HepG2 (cell line): ENCODE measurements around the gene CHTF18. TPM values are rescaled to one million over a fixed set of nuclear protein-coding genes. Genes with fewer than 3 reads are reported as not detected.
A peak's percentile ranks its signal among the peaks of the same experiment; 100 is the strongest.

ENCODE experiments used
- ATAC-seq: fragments of 200-7000 bp; cut with Tn5 transposase; 3 replicates; pipeline ENCODE4 v1.9.1; 2020; ENCODE audit warnings: mild to moderate bottlenecking, moderate library complexity
- BruUV-seq: library from RNA; stranded (reverse); fragments of 400-500 nt; replicated peaks from 2 replicates; lab custom pipeline; 2021; lab: Mats Ljungman, UMichigan
- CTCF ChIA-PET: fragments of 300-600 bp; formaldehyde crosslinking; extraction: SDS; loops from one replicate; lab custom pipeline; 2021; ENCODE audit warnings: low total read pairs, inconsistent platforms, low intra/inter-chr PET ratio; lab: Yijun Ruan, JAX
- POLR2A ChIA-PET: fragments of 350-600 bp; sonication (Branson Sonifier 250); formaldehyde crosslinking; loops from one replicate; lab custom pipeline; 2020; ENCODE audit warnings: antibody characterized with exemption, inconsistent platforms; lab: Yijun Ruan, JAX
- DNase-seq: peaks from one replicate; pipeline ENCODE4 v3.0.0-alpha.2; 2015; ENCODE audit warnings: low spot score
- FAIRE-seq: peaks from 3 replicates; lab custom pipeline; 2011; peaks lifted over from hg19 to GRCh38; lab: Jason Lieb, UNC
- H2AFZ ChIP-seq: one replicate; pipeline ENCODE4 v1.6.1; 2011; ENCODE audit warnings: low read length, inconsistent platforms
- H3K27ac ChIP-seq: fragments of 300-600 bp; 3 replicates; pipeline ENCODE4 v1.8.0; 2011; ENCODE audit warnings: mixed run types, mild to moderate bottlenecking, mixed read lengths, low read length, inconsistent platforms; ENCODE audit not compliant: insufficient read depth; ENCODE audit errors: extremely low read length
- H3K27me3 ChIP-seq, 2 experiments: fragments of 200-600 bp in 1 of 2; 2 replicates in 1 of 2; 3 replicates in 1 of 2; pipeline versions ENCODE4 v1.6.0 to v1.8.0; 2011; ENCODE audit warnings: low read length in 2 of 2, mild to moderate bottlenecking in 2 of 2, moderate library complexity in 2 of 2, inconsistent platforms in 1 of 2; ENCODE audit not compliant: insufficient read depth in 2 of 2, control insufficient read depth in 1 of 2
- H3K36me3 ChIP-seq, 2 experiments: fragments of 200-600 bp in 1 of 2; replicated peaks in 1 of 2; 2 replicates in 1 of 2; 3 replicates in 1 of 2; pipeline versions ENCODE4 v1.5.1 to v1.8.0; 2011; ENCODE audit warnings: low read length in 2 of 2, inconsistent platforms in 1 of 2; ENCODE audit not compliant: insufficient read depth in 2 of 2, control insufficient read depth in 1 of 2
- H3K4me1 ChIP-seq: 2 replicates; pipeline ENCODE4 v1.5.1; 2012; ENCODE audit warnings: low read length, inconsistent platforms; ENCODE audit not compliant: insufficient read depth
- H3K4me2 ChIP-seq: 2 replicates; pipeline ENCODE4 v1.6.0; 2011; ENCODE audit warnings: low read depth, low read length, inconsistent platforms
- H3K4me3 ChIP-seq, 3 experiments: fragments of 200-600 bp in 1 of 3; sonication (generic), shearing (Covaris generic) in 1 of 3; replicated peaks in 1 of 3; 2 replicates each; pipeline ENCODE4 v1.5.1; 2011 to 2016; ENCODE audit warnings: low read length in 3 of 3, inconsistent platforms in 2 of 3, low read depth in 2 of 3, mild to moderate bottlenecking in 2 of 3, control low read depth in 1 of 3, mixed read lengths in 1 of 3; ENCODE audit not compliant: insufficient read depth in 1 of 3
- H3K79me2 ChIP-seq: one replicate; pipeline ENCODE4 v1.6.1; 2011; ENCODE audit warnings: low read length, inconsistent platforms; ENCODE audit not compliant: insufficient read depth
- H3K9ac ChIP-seq: 2 replicates; pipeline ENCODE4 v1.6.0; 2011; ENCODE audit warnings: mild to moderate bottlenecking, low read depth, low read length, inconsistent platforms; ENCODE audit not compliant: insufficient read depth
- H3K9me3 ChIP-seq: 2 replicates; pipeline ENCODE4 v1.5.1; 2012; ENCODE audit warnings: mild to moderate bottlenecking, low read length
- H4K20me1 ChIP-seq: 2 replicates; pipeline ENCODE4 v1.6.0; 2011; ENCODE audit warnings: inconsistent platforms, mild to moderate bottlenecking, low read length, moderate library complexity; ENCODE audit not compliant: insufficient read depth
- AGO1 ChIP-seq: fragments of 200-400 bp; formaldehyde crosslinking; IDR thresholded peaks from 2 replicates; pipeline ENCODE4 v1.6.1; 2017; ENCODE audit warnings: mild to moderate bottlenecking, low read depth, low read length, moderate library complexity; ENCODE audit not compliant: poor library complexity, severe bottlenecking
- GATA4 ChIP-seq: sonication (generic); IDR thresholded peaks from 2 replicates; pipeline ENCODE4 v1.6.1; 2016; ENCODE audit warnings: antibody characterized with exemption, low read depth, borderline replicate concordance
- GTF2F1 ChIP-seq: fragments of 150-350 bp; IDR thresholded peaks from 2 replicates; pipeline ENCODE4 v1.6.1; 2014; ENCODE audit warnings: low read length
- KDM4B ChIP-seq: sonication (generic); formaldehyde crosslinking; IDR thresholded peaks from 2 replicates; pipeline ENCODE4 v1.4.0; 2020; ENCODE audit warnings: missing genetic modification reagents
- NONO ChIP-seq, 2 experiments: fragments of 450-650 bp in 1 of 2; sonication (generic) in 1 of 2; formaldehyde crosslinking in 1 of 2; IDR thresholded peaks in 1 of 2; conservative IDR thresholded peaks in 1 of 2; 2 replicates each; pipeline versions ENCODE4 v1.6.1 to v1.8.0; 2017 to 2022; ENCODE audit warnings: mild to moderate bottlenecking in 1 of 2, missing genetic modification reagents in 1 of 2, moderate library complexity in 1 of 2
- NR2F6 ChIP-seq, 2 experiments: IDR thresholded peaks; 2 replicates each; pipeline ENCODE4 v1.6.1; 2016; ENCODE audit warnings: antibody characterized with exemption in 1 of 2, mild to moderate bottlenecking in 1 of 2
- PRMT3 ChIP-seq: sonication (generic); formaldehyde crosslinking; IDR thresholded peaks from 2 replicates; pipeline ENCODE4 v1.8.1; 2022; ENCODE audit warnings: low read depth, mild to moderate bottlenecking, moderate library complexity, missing genetic modification reagents, borderline replicate concordance
- ZC3H13 ChIP-seq: sonication (generic); formaldehyde crosslinking; IDR thresholded peaks from 2 replicates; pipeline ENCODE4 v1.8.1; 2023; ENCODE audit warnings: mild to moderate bottlenecking, missing genetic modification reagents, moderate library complexity
- ZNF687 ChIP-seq: sonication (generic); formaldehyde crosslinking; IDR thresholded peaks from 2 replicates; pipeline ENCODE4 v1.5.1; 2020; ENCODE audit warnings: mild to moderate bottlenecking, missing genetic modification reagents, moderate library complexity
- WGBS: methylation state at CpG from one replicate; pipeline ENCODE4 v1.1.6; 2017; ENCODE audit warnings: low lambda C conversion rate; 5-methylcytosine and 5-hydroxymethylcytosine counted together
- in situ Hi-C: cut with HindIII; loops from 2 replicates; pipeline ENCODE4 v1.10.0; 2017; ENCODE audit warnings: low pct_unique_long_range_greater_than_20kb; ENCODE audit not compliant: extremely low pct_ligation_motif_present
- intact Hi-C: fragments of 100-400 bp; cut with micrococcal nuclease; formaldehyde crosslinking; loops from one replicate; pipeline ENCODE4 v1.10.0; 2022; ENCODE audit not compliant: unreplicated experiment
- polyA plus RNA-seq, 8 experiments: library from polyadenylated mRNA; depleted of rRNA in 3 of 8; stranded (reverse) in 7 of 8; unstranded in 1 of 8; fragments of >200 nt; fragmentation: Illumina TruSeq in 4 of 8; extraction: Trizol in 4 of 8; gene quantifications; 2 replicates each; pipeline versions ENCODE4 v1.2.1 to v1.2.3, GENCODE V29; 2011 to 2016; ENCODE audit warnings: low read depth in 4 of 8, missing spikeins in 1 of 8, mixed read lengths in 1 of 8; ENCODE audit not compliant: insufficient read depth in 1 of 8
- total RNA-seq, 5 experiments: library from RNA; depleted of rRNA; stranded (reverse); fragments of >200 nt; fragmentation: Illumina TruSeq; extraction: Trizol; gene quantifications; 2 replicates each; pipeline ENCODE4 v1.2.3, GENCODE V29; 2016; ENCODE audit warnings: low read depth in 1 of 5
- TF ChIP-seq, protein P1 (sequence below): sonication (generic); formaldehyde crosslinking; IDR thresholded peaks from 2 replicates; pipeline ENCODE4 v1.4.0; 2020; ENCODE audit warnings: mild to moderate bottlenecking, missing genetic modification reagents

CHTF18 gene
- total and polyA plus RNA-seq, 2 of the 13 experiments (the other 11 are each of a cell fraction or from before 2014, with no cell fraction given), result 8.6 to 22.9 TPM

DNA sequence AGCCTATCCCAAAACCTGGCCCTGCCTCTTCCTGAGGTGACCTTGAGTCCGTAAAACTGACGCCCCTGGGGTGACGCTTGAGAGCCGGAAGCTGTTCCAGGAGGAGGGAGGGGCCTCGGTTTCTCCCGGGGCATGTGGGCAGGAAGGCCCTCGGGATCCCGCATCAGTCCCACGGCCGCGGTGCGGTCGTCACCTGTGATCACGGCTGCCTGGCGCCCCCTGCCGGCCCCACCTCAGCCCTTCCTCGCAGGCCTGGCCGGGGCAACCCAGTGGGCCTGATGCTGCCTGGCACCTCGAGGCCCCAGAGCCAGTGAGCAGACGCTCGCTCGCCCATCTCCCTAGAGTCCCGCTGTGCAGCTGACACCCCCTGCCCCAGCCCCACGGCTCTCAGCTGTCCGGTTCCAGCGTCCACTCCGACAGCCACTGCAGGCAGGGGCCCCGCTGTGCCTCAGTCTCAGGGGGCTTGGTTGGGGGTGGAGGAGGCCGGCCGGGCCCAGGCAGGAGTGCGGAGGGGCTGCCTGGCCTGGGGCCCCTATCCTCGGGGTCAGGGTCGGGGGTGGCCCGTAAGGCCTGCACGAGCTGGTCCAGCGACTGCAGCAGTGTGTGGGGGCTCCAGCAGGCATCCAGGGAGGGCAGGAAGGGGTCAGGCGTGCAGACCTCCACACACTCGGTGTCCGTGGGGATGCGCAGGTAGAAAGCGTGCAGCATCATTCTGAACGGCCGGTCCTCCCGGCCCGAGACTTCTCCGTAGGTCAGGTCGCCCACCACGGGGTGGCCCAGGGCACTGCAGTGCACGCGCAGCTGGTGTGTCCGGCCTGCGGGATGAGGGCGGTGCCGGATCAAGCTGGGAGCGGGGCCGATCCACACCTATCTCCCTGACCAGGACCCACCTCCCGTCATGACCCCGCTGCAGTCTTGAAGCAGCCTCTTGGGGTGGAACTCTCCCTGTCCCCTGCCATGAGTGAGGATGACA is 2.6 kb upstream of the CHTF18 start (continued):
- peak; percentile 59 for TF ChIP-seq ZNF687 (CRISPR knock-in tag)
- TF ChIP-seq GATA4, result no peak
- peak; percentile 45; the same call in 1 of the 2 replicates for TF ChIP-seq ZC3H13 (CRISPR knock-in tag)

GRCh38 chr16:787321-787966 is 976 bp upstream of the CHTF18 start:
- H3K4me2 ChIP-seq, result peak overlapping the region; percentile 88
- TSS peak; percentile 55 for BruUV-seq
- no peaks in the 10 kb centered on the region for H3K9me3 ChIP-seq
- POLR2A ChIA-PET, result interaction anchor here (1.1 to 2.1 kb wide), 4 partner anchors 26 to 67 kb away, joined by 4 to 12 read pairs (median 7); partner anchors contain the start of genes ANTKMT, CIAO3 and MSLN
- H3K4me1 ChIP-seq, result peaks cover 15% of the 10 kb centered on the region
- no peak overlapping the region for H2AFZ ChIP-seq
- DNase-seq (no peak), ATAC-seq (peak; percentile 1; the same call in 1 of the 3 replicates), FAIRE-seq (no peak)
- WGBS, result 4% methylated on average over 15 of the region's 47 CpGs
- H3K9ac ChIP-seq, result peak overlapping the region; percentile 82
- H3K27ac ChIP-seq, result peak overlapping the region; percentile 1
- no peaks in the 10 kb centered on the region for H4K20me1 ChIP-seq
- intact Hi-C loops (no loop called here), in situ Hi-C loops (loop anchor here (5.0 kb wide), 2 partner anchors 45 to 75 kb away; partner anchors contain the start of gene CIAO3)
- H3K27me3 ChIP-seq, result peaks cover 1 to 10% of the 10 kb centered on the region in 2 experiments; a peak in 2 of 5 replicates
- H3K4me3 ChIP-seq, result peak overlapping the region; percentile 64 to 96 (median 82)
- H3K36me3 ChIP-seq, result peaks cover 5 to 12% of the 10 kb centered on the region in 2 experiments; a peak in 3 of 5 replicates
- peaks cover 3% of the 10 kb centered on the region for H3K79me2 ChIP-seq
- CTCF ChIA-PET, result interaction anchor here (0.9 kb wide), 1 partner anchor 76 kb away, joined by 3 read pairs; no protein-coding TSS in a partner anchor
- TF ChIP-seq, protein P1, sequence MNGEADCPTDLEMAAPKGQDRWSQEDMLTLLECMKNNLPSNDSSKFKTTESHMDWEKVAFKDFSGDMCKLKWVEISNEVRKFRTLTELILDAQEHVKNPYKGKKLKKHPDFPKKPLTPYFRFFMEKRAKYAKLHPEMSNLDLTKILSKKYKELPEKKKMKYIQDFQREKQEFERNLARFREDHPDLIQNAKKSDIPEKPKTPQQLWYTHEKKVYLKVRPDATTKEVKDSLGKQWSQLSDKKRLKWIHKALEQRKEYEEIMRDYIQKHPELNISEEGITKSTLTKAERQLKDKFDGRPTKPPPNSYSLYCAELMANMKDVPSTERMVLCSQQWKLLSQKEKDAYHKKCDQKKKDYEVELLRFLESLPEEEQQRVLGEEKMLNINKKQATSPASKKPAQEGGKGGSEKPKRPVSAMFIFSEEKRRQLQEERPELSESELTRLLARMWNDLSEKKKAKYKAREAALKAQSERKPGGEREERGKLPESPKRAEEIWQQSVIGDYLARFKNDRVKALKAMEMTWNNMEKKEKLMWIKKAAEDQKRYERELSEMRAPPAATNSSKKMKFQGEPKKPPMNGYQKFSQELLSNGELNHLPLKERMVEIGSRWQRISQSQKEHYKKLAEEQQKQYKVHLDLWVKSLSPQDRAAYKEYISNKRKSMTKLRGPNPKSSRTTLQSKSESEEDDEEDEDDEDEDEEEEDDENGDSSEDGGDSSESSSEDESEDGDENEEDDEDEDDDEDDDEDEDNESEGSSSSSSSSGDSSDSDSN (CRISPR knock-in tag), result 0 out of 2 replicates have a peak, but pooled peaks have one; percentile 46
- no peak for TF ChIP-seq NR2F6 (IDR thresholded peaks at IDR 0.05)
- TF ChIP-seq NR2F6 (CRISPR knock-in tag; IDR thresholded peaks at IDR 0.05), result no peak
- TF ChIP-seq AGO1, result peak; percentile 32
- no peak for TF ChIP-seq KDM4B
- TF ChIP-seq NONO (IDR thresholded peaks at IDR 0.05), result no peak
- no peak for TF ChIP-seq NONO (CRISPR knock-in tag; conservative IDR thresholded peaks at IDR 0.05)
- 0 out of 2 replicates have a peak, but pooled peaks have one; percentile 48 for TF ChIP-seq PRMT3 (CRISPR knock-in tag)
- TF ChIP-seq GTF2F1, result no peak
